CD4-positive, alpha-beta T cell treated with Interleukin-15 for 4 hours (primary cell): ENCODE results near the gene PTCD2.

ENCODE experiments used
- DNase-seq: peaks from one replicate; pipeline ENCODE4 v3.0.0-alpha.2; 2020; ENCODE audit warnings: low spot score

PTCD2 gene

DNA sequence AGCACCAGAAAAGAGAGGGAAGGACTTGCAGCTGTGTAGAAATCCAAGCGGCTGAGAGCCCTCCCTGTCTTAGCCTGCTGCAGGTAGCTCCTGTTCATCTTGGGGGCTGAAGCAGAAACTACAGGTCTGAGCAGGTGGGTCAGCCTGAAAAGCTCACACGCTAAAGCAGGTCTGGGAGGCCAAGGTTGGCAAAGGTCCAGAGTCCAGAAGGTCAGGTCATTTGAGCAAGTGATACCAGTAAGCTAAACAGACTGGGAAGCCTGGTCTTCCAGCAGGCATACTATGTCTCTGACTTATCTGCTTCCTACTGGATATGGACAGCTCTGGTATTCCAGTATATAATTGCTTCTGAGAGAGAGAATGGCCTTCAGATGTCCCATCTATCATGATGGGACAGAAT, 26.2 kb downstream of the PTCD2 start:
- no peak for DNase-seq

DNA sequence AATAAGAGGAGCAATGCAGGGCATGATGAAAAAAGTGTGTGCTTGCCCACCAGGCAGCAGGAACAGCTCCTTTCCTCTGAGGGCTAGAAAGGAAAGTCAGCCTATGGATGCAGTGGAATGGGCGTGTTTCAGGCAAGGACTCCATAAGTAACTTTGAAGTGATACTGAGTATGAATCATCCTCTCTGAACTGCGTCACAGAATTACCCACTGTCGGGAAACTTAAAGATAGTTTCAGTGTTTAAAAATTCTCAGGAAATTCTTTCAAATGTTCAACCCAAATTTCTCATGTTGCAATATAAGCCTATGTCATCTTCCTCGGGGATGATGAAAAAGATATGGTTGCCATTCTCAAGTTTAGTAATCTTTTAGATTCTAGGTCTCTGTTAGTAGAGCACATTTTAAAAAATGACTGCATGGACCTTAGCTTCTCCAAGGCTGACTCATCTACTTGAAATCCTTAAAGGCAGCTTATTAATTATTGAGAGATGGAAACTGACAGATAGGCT, 27.7 kb downstream of the PTCD2 start:
- no peak for DNase-seq

DNA sequence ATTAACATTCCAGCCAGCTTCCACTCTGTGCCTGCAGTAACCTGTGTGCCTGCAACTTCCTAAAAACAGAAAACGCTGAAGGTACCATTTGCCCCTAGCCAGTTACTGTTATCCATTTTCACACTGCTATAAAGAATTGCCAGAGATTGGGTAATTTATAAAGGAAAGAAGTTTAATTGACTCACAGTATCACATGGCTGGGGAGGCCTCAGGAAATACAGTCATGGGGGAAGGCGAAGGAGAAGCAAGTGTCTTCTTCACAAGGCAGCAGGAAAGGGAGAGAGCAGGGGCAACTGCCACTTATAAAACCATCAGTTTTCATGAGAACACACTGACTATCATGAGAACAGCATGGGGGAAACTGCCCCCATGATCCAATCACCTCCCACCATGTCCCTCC, 31.2 kb downstream of the PTCD2 start:
- no peak for DNase-seq

DNA sequence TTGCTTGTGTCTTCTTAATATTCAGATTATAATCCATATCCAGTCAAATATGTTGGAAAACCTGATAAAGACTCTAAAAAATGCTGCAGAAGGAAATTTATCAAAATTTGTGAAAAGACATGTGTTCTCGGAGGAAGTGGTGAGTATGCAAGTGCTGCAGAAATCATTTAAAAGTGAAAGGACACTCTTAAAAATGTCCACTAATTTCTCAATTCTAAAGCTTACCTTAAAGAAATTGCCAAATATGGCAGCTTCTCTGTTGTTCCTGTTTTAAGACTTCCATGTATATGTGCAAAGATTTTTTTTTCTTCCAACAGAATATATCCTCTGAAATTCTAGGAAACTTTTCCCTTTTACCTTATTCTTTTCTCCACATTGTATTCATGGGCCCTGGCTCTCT, 32.4 kb downstream of the PTCD2 start:
- DNase-seq = no peak

DNA sequence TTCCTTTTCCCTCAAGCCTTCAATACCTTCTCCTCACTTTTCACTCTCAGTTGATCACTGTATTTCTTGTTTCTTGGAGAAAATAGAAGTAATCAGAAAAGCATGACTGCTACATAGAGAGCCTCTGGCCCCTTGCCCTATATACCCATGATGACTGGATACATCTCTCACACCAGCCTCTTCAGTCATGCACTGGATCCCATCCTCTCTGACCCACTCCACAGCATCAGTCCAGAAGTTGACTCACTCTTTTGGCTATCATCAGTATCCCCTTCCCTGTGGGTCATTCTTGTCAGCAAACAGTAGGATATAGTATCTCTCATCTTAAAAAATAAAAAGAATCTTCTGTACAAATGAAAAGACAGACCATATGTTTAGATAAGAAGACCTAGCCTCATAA, 32.9 kb downstream of the PTCD2 start:
- no peak for DNase-seq

DNA sequence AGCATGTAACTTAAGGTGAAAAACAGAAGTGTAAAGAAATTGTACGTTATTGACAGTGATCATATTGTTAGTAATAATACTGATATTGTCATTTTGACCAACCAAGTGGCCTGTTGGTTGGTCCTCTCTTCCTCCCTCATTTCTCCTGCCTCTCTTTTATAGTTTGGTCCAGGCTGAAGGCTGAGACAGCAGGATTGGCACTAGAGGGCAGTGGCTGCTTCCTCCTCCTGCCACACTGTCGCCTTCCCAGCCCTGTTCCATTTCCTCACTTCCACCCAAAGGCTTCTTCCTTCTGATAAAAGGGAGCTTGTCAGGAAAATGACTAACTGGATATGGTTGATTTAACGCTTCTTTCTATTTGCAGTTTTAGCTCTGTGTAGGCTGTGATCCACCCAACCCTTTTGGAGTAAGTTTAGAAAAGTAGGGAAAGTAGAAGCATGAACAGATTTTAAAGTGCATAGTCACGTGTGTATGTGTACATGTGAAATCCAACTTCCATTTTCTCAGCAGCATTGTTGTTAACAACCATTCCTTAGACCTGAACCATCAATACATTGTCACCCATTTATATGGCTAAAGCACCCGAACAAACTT, 35.6 kb downstream of the PTCD2 start:
- DNase-seq = no peak

DNA sequence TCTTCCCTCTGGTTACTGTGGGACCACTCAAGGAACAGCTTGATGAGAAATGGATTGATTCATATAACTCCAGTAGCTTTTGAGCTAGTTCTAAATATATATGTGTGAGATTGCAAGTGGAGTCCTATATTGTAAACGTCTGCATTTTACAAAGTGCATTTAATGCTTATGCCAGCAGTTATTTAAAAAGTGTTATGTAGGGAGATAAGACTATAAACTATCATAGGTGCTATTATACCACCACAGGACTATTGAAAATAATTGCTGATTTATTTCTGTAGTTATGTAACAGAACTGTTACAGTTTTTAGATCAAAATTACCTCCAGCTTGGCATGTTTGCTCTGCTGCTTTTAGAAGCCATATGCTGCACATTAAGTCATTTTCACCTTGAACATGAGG, 36.2 kb downstream of the PTCD2 start:
- no peak for DNase-seq

DNA sequence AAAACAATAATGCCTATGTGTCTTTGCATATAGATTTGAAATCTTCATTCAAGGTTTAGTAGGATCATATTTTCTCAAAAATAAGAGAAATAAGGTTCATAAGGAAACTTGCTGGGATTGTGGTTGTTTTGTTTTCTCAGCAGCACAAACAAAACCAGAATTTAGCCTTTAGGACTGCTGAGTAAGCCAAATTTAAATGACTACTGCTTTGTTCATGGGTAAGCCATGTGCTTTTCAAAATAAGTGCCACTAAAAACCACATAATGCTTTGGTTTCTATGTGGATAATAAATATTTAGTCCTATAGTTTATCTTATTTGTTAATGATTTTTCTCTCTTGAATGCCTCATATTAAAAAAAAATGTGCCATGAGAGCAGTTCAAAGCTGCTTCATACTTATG, 38.8 kb downstream of the PTCD2 start:
- DNase-seq = no peak

DNA sequence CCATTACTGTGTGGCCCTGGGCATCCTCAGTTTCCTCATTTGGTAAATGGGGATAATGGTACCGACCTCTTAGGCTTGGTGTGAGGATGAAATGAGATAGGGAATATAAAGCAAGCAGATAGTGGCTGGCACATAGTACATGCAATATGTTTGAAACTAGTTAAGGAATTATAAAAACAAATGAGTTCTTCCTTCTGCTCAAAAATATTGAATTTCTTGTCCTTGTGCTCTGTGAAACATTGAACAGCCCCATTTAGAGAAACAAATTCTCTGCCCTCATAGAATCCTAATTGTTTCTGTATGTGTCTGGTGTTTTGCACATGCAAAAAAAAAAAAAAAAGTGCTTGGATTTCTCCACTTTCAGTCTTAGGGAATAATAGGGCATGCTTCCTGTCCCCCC, 39.7 kb downstream of the PTCD2 start:
- DNase-seq = no peak

DNA sequence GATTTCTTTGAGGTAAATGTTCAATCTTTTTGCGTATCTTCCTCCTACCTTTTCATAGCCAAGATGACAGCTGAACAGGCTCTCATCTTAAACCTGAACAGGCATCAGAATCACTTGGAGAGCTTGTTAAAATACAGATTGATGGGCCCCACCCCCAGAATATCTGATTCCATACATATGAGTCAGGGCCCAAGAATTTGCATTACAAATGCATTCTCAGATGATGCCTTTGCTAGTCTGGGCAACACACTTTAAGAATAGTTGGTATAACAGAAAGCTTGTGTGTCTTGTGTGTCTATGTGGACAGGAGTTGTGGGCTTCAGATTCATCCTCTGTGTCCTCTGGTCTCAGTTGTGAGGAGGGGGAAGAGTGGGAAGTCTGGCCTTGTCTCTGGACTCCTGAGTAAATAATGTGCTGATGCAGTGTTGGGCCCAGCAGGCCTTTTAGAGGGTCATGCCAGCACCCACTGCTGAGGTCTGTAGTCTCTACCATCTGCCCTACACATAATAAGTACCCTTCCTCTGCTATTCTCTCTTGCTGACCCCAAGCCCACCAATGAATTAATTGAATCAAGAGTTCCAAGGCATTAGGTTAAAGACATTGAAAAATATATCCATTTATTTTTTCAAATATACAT, 43.1 kb downstream of the PTCD2 start:
- no peak for DNase-seq

DNA sequence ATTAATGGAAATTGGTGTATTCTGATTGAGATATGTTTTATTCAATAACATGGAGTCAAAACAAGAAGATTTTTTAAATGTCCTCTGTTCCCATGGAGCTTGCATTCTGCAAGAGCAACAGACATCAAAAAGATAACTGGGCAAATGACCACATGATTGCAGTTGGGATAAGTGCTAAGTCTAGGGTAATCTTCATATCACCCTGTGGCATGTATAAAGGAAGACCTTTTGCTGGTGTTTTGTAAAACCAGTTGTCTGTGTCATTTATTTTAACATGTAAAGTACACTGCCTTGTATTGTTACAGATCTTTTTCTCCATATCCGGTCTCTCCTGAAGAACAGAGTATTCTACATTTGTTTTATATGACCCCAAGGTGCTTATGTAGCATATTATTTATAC, 44.0 kb downstream of the PTCD2 start:
- DNase-seq = no peak

DNA sequence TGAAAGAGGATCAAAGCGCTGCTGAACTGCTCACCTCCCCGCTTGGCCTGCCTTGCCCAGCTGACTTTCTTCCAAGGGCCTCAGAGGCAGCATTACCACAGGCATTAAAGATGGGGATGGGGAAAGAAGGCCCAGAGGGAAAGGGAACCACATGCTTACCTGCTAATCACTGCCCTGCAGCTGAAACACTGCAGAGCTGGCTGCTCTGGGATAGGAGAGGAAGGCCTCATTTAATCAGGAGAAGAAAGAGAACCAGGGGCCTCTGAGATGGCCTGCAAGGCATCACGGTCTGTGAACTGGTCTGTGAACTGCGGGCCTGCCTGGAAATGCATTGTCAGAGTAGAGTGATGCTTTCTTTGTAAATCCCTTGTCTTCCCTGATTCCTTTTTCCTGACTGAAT, 44.8 kb downstream of the PTCD2 start:
- no peak for DNase-seq

DNA sequence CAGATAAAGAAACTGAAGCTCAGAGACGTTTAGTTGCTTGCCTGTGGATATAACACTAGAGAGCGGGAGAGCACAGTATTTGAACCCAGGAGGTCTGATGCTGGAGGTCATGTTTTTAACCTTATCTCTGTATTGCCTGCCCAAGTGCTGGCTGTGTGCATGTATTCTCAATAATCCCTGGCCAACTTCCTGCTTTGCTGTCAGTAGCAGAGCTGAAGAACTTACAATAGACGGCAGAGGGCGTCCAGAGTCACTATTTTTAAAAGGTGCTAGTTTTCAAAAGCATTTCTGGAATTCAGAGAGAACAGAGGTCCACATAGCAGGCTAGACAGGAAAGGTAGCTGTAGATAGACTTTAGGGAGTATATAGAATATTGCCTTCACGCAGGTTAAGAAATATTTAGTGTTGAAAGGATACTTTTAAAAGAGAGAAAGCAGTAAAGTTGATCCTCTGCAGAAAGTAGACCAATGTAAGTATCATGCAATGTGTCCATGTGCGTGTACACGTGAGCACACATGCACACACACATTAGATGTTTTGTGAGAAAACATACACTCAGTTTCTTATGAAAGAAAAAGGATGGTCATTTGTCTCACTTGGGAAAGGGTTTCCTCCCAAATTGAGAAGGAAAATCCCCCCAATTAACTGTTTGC, 46.3 kb downstream of the PTCD2 start:
- DNase-seq = peak; percentile 29

DNA sequence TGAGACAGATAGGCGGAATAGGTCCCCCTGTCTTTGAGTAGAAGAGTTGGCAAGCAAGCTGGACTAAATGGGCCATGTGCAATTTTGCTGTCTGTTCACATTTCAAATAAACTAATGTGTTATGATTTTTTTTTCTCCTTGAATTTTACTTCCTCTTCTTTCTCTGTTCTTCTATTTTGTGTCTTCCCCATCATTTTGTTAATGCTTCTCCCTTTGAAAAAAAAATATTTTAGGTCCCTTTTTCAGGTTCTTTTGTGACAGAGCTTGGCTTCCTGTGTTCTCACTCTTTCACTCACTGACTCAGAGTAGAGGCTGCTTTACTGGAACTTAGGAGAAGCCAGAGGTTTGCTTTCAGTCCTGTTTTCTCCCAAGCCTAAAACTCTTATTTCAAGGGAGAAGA, 48.1 kb downstream of the PTCD2 start:
- DNase-seq = no peak

DNA sequence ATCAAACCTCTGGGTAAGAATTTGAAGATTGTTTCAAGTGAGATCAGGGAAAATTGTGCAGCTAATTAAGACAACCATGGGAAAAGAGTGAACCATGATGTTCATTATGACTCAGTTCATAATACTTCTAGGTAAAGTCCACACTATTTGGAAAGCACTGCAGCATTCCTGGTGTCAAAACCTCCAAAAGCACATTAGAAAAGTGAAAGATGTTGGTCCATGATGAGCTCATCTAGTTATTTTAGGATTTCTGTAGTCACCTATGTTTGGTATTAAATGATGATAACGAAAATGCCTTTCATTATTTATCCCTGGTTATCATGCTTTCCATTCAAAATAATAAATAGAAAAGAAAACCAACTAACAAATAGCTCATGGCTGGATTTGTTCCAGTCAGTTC, 49.1 kb downstream of the PTCD2 start:
- DNase-seq = no peak

DNA sequence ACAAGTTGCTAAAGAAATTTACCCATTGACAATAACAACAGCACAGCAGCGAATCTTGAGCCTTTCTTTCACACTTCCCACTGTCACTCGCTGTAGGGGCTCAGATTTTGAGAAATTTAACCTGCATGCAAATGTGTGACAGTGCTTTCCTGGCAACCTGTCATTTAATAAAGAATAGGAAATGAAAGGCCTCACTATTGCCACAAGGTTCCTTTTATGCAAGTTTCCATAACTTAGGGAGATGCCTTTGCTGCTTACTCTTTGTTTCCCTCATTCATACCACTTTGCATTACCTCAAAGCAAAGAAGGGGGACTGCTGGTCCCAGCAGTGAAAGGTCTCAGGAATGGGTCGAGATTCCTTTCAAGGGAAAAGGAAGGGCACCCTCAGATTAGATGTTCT, 49.5 kb downstream of the PTCD2 start:
- DNase-seq = no peak

DNA sequence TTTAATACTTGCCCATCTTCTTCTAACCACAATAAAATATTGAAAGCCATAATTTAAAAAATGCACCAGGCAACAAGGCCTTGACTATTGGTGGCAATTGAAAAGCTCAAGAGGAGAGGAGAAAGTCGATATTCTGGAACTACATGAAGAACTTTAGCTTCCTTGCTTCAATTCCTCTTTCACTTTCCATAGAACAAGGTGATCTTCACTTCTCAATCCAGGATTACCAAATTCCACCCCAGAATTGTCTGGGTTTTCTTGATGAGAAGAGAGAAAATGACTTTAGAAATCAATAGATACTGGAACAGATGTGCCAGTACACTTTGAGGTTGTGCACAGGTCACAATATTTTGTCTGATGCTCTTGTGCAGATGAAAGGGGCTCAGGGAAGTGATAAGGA, 52.2 kb downstream of the PTCD2 start:
- no peak for DNase-seq

DNA sequence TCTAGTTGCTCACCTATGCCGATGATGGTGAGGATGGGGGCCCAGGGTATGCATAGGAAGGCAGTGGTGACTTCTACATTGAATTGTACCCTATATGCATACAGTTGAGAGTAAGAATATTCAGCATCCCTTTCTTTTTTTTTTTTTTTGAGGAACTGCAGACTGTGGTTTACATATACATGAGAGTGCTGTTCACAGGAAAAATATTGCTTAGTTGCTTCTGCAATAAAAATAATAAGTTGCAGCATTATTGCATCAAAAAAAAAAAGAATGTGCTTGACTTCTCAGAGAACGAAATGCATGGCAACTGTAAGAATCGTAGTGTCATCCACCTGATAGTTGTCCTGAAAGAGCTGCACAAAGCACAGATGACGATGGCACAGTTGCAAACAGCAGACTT, 52.8 kb downstream of the PTCD2 start:
- DNase-seq = no peak

DNA sequence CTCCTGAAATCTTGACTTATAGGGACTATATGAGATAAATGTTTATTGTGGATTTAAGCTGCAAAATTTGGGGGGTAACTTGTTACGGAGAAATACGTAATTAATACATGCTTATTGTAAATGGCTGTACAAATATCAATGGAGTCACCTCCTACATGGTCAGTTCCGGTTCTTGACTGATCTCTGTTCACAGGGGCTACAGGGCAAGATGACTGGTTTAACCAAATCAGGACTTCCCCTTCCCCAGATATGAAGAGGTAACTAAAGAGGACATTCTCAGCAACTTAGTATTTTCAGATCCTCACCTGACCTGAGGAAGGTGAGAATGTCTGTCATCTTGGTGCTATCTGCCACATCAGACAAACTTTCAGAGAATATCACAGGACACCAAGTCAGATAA, 54.7 kb downstream of the PTCD2 start:
- DNase-seq = no peak

DNA sequence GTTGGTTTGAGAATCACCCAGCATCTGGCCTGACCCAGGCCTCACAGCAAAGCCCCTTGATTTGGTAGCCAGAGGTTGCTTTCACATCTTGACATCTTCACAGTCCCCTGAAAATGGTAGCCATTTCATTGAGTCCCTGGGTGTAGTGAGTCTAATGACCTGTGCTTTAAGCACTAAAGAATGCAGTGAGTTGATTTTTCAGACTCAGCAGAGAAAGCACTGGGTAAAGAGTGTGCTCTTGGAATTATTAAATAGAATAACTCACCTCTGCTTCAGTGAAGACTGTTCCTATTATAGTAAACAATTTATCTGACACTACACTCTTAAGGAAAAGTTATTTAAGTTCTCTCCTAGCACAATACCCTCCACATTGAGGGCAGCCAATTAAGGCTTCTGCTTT, 56.2 kb downstream of the PTCD2 start:
- DNase-seq = no peak

DNA sequence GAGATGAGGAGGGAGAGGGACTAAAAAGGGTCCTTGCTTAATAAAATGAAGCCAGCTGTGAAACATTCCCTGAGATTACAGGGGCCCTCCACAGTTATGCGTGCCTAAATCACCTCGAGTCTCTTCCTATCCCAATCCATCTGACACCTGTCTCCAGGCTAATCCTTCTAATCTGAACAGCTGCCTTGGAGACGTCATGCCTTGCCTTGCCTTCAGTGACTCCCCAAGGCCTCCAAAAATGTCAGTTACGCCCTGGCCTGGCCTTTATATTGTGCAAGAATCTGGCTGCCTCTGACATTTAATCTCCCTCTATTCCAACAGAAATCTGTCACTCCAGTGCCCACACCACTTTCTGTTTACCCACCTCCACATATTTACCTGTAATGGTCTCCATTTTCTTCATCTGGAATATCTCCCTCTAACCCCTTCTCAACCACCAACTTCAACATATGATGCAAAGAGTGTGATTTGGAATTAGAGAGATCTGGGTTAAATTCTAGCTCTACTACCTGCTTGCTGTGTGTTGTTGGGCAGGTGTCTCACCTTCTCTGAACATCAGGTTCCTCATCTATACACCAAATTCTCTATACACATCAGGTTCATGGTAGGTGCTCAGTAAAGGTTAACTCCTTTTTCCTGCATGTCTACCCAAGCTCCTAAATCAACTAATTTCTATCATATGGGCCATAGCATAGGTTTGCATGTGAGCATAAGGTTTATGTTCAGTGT, 57.9 kb downstream of the PTCD2 start:
- no peak for DNase-seq

DNA sequence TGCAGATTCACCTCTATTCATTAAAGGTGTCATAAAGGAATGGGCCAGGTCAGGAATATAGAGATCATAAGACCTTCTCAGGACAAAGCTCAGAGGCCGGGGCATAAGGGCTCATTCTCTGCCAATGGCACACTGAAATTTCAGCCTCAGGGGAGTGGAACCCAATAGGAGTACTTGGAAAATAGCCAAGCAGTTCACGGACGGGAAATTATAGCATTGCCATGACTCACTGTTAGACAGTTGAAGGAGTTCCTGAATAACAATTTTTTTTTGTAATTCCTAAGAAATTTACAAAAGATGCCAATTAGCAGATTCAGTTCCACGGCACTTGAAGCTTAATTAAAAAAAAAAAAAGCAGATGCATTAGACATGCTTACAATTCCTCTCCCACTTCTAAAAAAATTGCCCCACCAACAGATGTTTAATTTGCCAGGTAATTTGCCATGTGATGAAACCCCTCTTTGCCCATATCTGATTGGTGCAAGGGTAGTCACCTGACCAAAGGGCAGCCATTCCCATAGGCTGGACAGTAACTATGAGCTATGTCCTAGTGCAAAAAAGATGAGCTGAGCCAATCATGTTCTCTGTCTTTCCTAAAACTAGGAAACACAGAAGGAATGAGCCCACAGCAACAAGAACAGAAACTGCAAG, 58.6 kb downstream of the PTCD2 start:
- no peak for DNase-seq

DNA sequence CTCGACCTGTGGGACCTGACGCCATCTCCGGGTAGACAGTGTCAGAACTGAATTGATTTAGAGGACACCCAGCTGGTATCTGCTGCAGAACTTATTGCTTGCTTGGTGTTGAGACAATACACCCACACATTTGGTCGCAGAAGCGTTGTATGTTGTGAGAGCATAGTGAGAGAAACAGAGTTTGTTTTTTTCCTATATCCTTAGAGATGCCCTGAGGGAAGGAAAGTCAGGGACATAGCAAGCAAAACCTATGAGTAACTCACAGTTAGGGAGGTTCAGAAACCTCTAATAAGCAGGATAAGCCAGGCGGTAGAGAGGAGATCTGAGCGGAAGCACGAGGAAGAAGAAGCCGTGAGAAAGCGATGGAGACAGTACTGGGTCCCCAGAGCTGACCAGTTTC, 59.8 kb downstream of the PTCD2 start:
- DNase-seq = no peak
